ENCODE data around the gene DENND1C.

DENND1C gene

GRCh38 chr19:6479836-6480398 lies 1.7 kb downstream of the DENND1C start:
- DNase-seq (ENCODE audit: low spot score) = no peak

DNA sequence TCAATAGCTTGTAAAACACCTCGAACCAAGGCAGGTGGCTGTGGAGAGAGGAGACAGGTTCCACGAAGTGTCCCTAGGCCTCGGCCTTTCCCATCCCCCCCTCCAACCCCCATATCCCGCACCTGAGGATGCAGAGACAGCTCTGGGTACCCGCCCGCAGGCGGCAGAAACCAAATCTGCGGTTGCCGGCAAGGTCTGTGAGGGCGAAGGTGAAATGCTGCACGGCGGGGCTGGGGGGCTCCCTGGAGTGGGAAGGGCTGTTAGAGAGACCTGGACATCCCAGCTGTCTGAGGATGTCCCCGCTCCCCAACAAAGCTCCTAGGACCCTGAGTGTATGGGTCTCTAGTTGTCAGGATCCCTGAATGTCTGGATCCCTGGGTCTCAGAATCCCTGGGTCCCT lies 2.8 kb downstream of the DENND1C start:
- no peak for DNase-seq (ENCODE audit: low spot score)

DNA sequence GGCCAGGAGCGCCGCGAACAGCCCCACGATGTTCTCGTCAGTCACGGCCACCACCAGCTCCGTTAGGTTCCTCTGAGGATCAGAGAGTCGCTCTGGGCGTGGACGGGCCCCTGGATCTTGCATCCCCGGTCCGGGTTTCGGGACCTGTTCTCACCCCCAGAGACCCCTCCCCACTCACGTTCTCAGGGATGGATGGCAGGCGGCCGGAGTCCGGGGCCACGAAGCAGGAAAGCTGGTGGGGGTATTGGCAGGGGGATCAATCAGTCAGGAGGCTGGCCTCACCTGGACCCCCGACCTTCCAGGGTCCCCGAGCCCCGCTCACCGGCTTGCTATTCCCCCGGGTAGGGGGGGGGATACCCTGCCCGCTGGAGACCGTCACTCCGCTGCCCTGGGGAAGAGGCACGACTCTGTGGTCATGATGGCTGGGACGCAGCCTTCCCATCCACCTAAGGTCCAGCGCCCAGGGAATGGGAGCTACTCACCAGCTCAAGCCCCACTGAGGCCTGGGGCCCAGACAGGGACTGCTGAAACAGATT lies 4.6 kb downstream of the DENND1C start:
- no peak for DNase-seq (ENCODE audit: low spot score)

DNA sequence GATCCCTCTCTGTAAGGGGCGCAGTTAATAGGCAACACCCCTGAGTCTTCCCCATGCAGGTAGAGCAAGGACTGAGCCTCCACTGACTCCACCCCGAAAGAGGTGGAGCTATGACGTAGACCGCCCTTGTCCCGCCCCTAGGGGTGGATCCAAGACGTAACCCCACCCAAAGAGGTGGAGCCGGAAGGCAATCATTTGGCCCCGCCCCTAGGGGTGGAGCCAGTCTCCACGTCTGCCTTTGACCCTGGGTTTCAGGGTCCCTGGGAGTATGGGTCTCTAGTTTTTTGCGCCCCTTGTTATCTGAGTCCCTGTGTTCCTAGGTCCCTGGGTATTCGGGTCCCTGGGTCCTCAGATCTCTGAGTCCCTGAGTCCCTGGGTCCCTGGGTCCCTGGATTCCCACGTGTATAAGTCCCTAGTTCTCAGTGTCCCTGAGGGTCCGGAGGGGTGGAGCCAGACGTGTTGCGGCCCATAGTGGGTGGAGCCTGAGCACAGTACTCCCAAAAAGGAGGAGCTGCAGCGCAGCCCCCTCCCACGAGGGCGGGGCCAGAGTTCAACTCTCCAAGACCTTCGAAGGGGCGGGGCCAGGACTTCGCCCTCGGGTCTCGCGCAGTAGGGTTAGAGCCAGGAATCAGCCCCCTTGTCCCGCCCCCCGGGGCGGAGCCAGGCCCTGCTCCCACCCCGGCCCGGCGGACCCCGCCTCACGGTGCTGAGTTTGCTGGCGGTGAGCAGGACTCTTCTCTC lies 5.3 kb downstream of the DENND1C start:
- DNase-seq (ENCODE audit: low spot score) = peak; percentile 75

DNA sequence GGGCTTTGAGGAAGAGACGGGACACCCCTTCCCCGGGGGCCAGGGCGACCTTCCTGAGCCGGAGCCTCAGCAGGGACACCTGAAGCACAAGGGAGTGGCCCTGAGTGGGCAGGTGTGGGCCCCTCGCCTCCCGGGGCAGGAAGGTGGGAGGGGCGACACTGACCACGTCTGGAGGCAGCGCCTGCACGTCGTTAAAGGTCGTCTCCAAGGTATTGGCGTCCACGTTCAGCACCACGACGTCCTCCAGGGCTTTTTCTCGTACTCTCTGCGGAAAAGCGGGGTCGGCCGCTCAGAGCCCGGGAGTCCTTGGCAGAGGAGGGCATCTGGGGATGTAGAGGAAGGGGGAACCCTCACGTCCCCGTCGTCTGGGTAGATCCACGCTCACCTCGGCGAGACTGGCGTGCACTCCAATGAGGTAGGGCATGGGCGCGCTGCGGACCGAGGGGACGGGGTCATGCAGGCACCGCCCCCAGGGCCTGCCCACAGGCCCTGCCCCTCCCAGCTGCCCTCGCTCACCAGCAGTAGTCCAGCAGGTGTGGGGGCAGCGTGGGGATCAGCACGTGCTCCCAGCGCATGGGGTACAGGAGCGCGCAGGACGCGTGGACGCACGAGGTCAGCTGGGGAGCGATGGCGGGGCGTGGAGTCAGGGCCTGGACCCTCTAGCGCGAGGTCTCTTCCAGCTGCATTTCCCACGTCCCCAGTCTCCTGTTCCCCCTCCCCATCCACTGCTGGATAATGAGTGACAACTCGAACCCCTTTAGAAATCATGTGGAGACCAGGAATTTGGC lies 6.1 kb downstream of the DENND1C start:
- DNase-seq (ENCODE audit: low spot score) = no peak

DNA sequence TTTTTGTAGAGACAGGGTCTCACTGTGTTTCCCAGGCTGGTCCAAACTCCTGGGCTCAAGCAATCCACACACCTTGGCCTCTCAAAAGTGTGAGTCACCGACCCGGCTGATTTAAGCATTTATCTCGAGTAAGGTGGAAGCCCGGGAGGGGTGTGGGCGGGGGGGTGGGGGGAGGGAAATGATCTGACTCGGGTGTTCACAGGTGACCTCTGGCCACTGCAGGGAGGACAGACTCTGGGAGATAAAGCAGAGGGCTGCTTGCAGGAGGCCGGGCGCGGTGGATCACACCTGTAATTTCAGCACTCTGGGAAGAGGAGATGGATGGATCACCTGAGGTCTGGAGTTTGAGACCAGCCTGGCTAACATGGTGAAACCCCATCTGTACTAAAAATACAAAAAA lies 7.9 kb downstream of the DENND1C start:
- no peak for DNase-seq (ENCODE audit: low spot score)

DNA sequence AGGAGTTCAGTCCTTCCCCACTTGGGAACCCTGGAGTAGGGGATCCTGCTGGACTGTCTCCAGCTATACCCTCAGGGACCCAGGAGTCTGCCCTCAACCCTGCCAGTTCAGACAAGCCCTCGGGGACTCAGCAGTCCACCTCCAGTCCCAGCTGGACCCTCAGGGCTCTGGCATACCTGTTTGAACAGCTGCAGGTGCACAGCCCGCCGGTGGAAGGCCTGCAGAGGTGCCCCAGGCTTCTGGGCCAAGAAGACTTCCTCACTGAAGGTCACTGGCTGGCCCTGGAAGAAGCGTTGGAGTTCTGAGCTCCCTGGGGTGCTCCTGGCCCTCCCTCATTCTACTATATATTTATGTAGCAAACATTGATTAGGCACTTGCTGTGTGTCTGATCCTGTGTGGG lies 8.9 kb downstream of the DENND1C start:
- DNase-seq (ENCODE audit: low spot score) = no peak

- DNase-seq (ENCODE audit: low spot score) = no peak
Measured at GRCh38 chr19:6471076-6471475, 10.5 kb downstream of the DENND1C start.

- DNase-seq (ENCODE audit: low spot score) = no peak
Measured at GRCh38 chr19:6470173-6470572, 11.4 kb downstream of the DENND1C start.

- no peak for DNase-seq (ENCODE audit: low spot score)
Measured at GRCh38 chr19:6467384-6467783, 14.2 kb downstream of the DENND1C start.

DNA sequence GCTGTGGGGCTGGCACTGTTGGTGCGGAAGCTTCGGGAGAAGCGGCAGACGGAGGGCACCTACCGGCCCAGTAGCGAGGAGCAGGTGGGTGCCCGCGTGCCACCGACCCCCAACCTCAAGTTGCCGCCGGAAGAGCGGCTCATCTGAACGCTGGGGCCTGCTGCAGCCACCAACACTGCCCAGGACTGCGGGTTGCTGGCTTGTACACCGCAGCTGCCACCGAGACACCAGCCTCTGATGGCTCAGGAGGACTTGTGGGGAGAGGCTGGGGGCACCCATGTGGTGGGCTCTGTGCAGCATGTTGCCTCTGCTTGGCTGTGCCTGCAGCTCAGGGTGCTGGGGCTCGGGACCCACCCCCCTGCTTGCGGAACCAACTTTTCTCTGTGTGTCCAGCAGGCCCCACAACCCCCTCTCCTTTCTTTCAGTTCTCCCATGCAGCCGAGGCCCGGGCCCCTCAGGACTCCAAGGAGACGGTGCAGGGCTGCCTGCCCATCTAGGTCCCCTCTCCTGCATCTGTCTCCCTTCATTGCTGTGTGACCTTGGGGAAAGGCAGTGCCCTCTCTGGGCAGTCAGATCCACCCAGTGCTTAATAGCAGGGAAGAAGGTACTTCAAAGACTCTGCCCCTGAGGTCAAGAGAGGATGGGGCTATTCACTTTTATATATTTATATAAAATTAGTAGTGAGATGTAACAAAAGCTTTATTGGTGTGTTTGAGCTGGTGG lies 14.9 kb downstream of the DENND1C start:
- DNase-seq (ENCODE audit: low spot score) = no peak

- DNase-seq (ENCODE audit: low spot score) = no peak
Measured at GRCh38 chr19:6465663-6466062, 15.9 kb downstream of the DENND1C start.

DNA sequence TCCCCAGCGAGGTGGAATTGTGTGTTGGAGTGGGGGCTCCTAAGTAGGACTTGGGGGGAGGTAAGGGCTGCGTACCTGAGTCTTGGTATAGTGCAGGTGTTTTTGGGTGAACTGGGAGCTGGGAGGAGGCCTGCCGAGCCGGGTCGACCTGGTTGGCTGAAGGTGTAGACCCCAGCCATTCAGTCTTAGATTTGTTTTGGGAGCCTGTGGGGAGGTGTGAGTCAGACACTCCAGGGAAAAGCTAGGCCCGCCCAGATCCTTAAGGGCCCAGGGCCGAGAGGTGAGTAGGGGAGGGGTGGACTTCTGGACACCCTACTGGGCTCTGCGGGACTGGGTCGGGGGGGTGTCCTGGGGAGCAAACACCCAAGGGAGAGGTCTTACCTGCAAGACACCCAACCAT lies 16.6 kb downstream of the DENND1C start:
- no peak for DNase-seq (ENCODE audit: low spot score)

- no peak for DNase-seq (ENCODE audit: low spot score)
Measured at GRCh38 chr19:6464070-6464873, 17.3 kb downstream of the DENND1C start, which contains the start of gene CRB3. Gene CRB3, plus strand, starts transcription at chr19:6464271. Its CDS starts 431 bp downstream, at chr19:6464702.

DNA sequence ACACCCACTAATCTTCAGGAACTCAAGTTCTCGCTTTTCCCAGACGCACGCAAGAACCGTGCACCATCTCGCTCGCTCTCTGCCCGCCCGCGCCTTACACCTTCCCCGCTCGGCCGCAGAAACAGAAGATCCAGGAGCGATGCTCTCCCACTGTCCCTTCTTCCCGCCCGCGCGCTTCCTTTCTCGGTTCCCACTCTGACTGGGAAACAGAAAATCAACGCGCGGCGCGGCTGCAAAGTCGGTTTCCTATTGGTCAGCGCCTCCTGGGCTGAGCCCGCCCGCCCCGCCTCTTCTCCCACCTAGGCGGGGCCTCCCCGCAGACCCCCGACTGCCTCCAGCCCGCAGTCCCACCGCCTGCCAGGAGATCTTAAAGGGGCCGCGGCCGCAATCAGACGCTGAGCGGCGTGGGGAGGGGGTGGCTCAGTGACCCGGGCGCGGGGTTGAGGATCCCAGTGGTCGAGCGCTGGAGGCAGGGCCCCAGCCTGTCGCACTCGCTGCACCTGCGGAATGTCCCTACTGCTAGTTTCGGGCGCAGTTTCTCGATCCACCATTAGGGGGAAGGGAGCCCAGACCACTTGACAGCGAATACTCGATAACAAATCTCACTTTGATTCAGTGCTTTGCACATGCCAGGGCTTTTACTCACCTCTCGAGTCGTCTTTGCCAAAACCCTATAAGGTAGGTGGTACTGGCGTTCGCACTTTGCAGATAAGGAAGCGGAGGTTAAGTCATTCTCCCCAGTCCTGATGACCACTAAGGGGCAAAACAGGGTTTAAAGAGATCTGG lies 21.3 kb downstream of the DENND1C start:
- DNase-seq (ENCODE audit: low spot score) = peak; percentile 99

DNA sequence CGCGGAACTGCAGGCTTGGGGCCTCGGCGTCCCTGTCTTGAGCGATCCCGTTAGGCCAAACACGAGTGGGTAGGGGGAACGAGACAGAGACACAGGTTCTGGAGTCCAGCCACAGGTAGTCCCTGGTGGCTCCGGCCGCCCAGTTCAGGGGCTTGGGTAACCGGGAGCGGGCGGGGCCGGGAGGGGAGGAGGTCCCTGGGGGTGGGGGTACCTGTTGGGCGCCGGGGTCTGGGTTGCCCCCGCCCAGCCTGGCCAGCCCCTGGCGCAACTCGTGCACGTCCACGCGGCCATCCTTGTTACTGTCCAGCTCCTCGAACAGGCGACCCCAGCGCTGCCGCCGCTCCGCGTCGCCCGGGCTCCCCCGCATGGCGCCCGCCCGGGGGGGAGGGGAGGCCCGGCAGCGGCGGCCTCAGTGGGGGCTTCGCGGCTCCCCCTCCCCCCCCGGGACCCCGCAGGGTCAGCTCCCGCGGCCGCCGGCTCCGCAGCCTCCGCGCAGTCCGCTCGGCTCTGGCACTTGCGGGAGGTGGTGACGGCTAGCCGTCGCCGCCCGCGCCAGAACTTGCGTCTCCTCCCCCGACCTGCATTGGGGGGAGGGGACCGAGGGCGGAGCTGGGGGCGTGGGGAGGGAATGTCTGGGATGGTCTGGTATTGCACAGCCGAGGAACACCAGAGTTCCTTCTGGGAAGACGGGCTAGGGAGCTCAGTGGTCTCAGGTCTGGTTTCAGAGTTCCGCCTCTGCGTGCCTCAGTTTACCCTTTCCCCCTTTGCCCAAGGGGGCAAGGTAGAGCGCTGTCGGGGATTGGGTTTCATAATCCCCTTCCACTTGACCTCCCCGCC lies 22.1 kb downstream of the DENND1C start, which contains the start of gene SLC25A23:
SLC25A23 (minus strand) TSS at position 531 of the 837 bp plus-strand sequence; CDS start at position 367, 164 bp downstream.
- peak; percentile 79 for DNase-seq (ENCODE audit: low spot score)

- DNase-seq (ENCODE audit: low spot score) = no peak
Measured at GRCh38 chr19:6458695-6459261, 22.8 kb downstream of the DENND1C start.

GRCh38 chr19:6457958-6458694 lies 23.5 kb downstream of the DENND1C start:
- no peak for DNase-seq (ENCODE audit: low spot score)

All from putamen (tissue), 1 donor.